Measurements from ENCODE around the gene CCNL2.
A peak's percentile ranks its signal among the peaks of the same experiment; 100 is the strongest.

Gene CCNL2

GRCh38 chr1:1353389-1354151 is 45.6 kb downstream of the CCNL2 start:
- no peak overlapping the region for H3K4me3 ChIP-seq (ENCODE audit: low read length)
- TF ChIP-seq, protein P1, sequence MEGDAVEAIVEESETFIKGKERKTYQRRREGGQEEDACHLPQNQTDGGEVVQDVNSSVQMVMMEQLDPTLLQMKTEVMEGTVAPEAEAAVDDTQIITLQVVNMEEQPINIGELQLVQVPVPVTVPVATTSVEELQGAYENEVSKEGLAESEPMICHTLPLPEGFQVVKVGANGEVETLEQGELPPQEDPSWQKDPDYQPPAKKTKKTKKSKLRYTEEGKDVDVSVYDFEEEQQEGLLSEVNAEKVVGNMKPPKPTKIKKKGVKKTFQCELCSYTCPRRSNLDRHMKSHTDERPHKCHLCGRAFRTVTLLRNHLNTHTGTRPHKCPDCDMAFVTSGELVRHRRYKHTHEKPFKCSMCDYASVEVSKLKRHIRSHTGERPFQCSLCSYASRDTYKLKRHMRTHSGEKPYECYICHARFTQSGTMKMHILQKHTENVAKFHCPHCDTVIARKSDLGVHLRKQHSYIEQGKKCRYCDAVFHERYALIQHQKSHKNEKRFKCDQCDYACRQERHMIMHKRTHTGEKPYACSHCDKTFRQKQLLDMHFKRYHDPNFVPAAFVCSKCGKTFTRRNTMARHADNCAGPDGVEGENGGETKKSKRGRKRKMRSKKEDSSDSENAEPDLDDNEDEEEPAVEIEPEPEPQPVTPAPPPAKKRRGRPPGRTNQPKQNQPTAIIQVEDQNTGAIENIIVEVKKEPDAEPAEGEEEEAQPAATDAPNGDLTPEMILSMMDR (IDR thresholded peaks at IDR 0.05; ENCODE audit: insufficient read depth, low read depth, low read length, missing control alignments) = no peak
- DNase-seq (ENCODE audit: low read depth) = no peak

- TF ChIP-seq, protein P1 (IDR thresholded peaks at IDR 0.05; ENCODE audit: insufficient read depth, low read depth, low read length, missing control alignments) = no peak
- no peak overlapping the region for H3K4me3 ChIP-seq (ENCODE audit: low read length)
- DNase-seq (ENCODE audit: low read depth) = no peak
These were observed 46.2 kb downstream of the CCNL2 start for GRCh38 chr1:1352786-1353388.

DNA sequence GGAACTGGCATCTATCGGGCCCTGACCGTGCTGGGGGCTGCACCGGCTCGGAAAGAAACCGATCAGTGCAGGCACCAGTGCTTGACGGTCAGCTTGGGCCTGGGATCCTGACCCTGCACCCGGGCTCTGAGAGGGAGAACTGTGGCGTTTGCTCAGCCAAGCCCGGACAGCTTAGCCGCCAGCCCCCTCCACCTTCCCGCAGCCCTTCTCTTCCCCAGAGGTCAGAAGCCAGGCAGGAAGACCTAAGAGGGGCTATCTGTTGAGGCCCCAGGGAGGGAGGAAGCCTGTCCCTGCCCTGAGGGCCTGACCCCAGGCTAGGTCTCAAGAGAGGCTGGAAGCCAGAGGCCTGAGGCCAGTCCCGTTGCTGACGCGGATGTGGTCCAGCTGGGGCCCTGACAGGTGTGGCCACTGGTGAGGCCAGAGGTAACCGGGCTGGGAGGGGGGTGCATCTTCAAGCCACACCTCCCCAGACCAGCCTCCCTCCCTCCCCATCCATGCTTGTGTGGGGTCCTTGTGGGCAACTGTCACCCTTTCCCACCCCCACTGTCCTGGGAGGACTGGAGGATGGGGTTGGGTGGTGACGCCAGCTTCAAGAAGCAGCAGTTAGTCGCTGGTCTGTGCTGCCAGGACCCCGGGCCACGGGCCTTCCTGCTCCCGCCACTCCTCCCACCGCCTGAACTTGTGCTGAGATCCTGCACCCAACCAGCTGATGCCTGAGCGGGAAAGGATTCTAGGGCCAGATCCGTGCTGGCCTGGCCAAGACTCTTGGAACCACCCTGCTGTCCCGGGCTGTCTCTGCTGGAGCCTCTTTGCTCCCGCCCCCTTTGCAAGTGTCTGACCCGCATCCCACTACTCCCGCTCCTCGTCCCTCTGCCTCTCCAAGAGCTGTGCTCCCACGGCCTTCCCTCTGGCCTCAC is 47.4 kb downstream of the CCNL2 start:
- peak overlapping the region; percentile 21 for H3K4me3 ChIP-seq (ENCODE audit: low read length)
- TF ChIP-seq, protein P1 (IDR thresholded peaks at IDR 0.05; ENCODE audit: insufficient read depth, low read depth, low read length, missing control alignments) = no peak
- DNase-seq (ENCODE audit: low read depth) = no peak

DNA sequence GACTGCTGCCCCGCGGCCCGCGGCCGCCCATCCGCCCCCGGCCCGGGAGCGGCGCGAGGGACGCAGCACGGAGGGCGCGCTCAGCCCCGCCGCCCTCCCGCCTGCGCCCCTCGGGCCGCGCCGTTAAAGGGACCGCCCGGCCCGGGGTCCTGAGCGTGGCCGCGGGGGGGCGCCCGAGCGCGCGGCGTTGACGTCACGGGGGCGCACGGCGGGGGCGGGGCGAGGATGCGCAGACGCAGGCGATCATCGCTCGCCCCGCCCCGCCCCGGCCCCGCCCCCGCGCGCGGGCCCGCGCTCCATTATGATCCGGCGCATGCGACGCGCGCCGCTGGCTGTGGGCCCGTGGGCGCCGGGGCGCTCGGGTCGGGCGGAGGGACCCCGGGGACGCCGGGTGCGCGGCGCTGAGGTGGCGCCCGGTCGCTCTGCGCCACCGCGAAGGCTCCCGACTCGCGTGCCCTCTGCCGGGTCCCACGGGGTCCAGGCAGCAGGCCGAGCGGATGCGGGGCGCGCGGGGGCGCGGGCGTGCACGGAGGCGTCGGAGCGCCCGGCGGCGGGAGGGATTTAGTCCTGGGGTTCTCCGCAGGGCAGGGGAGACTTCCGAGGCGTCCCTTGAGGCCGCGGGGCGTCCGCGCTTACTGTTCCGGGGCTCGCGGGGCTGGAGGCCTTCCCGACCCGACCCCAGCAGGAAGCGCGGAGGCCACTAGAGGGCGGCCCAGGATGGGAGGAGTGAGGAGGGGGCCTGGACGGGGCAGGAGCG is 49.7 kb downstream of the CCNL2 start, which contains the start of gene DVL1:
Gene DVL1, minus strand, starts transcription at position 163 of the 757 bp plus-strand sequence. CDS start 353 bp downstream, outside the sequence.
- peak; percentile 58 for DNase-seq (ENCODE audit: low read depth)
- TF ChIP-seq, protein P1 (IDR thresholded peaks at IDR 0.05; ENCODE audit: insufficient read depth, low read depth, low read length, missing control alignments) = peak; percentile 48
- peak within 1 kb of the TSS; percentile 73 for H3K4me3 ChIP-seq (ENCODE audit: low read length)

DNA sequence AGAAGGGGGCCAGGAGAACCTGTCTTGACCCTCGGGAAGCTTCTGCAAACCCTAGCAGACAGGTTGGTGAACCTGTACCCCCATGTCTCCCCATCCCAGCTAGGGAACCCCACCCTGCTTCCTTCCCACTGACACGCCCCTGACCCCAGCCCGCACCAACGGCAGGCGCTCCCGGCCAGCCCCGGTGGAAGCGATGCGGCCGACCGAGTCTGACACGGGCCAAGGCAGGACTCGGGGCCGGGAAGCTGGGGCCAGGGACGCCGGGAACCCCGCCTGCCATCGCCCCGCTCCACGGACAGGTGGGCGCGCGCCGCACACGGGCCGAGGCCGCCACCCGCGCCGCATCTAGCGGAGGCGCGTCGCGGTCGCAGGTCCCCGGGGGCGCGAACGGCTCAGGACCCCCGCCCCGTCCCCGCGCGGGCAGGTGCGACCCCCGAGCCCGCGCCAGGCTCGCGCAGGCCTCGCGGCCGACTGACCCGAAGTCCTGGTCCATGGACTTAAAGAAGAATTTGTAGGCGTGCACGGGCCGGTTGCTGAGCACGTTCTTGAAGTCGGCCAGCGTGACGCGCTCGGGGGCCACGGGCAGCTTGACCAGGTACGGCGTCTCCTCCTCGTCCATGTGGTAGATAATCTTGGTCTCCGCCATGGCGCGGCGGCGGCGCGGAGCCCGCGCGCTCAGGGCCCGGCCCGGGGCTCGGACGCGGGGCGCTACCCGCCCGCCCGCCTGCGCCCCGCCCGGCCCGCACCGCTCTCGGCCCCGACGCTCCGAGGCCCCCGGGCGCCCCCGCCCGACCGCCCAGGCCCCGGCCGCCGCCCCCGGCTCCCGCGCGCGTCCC is 50.5 kb downstream of the CCNL2 start:
- TF ChIP-seq, protein P1 (IDR thresholded peaks at IDR 0.05; ENCODE audit: insufficient read depth, low read depth, low read length, missing control alignments) = no peak
- H3K4me3 ChIP-seq (ENCODE audit: low read length) = peak overlapping the region; percentile 73
- DNase-seq (ENCODE audit: low read depth) = peak; percentile 54

Data from epithelial cell of esophagus (primary cell).